ENCODE results near the gene TBC1D8. TPM values are rescaled to one million over a fixed set of nuclear protein-coding genes. Genes with fewer than 3 reads are reported as not detected.

Gene TBC1D8
- polyA plus RNA-seq, 1 donor, result 45.3 TPM

- no peak for DNase-seq
Measured at GRCh38 chr2:101112772-101113157, 38.4 kb downstream of the TBC1D8 start.

- DNase-seq, result no peak
Measured at GRCh38 chr2:101111917-101112771, 39.0 kb downstream of the TBC1D8 start.

GRCh38 chr2:101111262-101111838, 39.8 kb downstream of the TBC1D8 start:
- DNase-seq, result no peak

GRCh38 chr2:101109451-101110118, 41.6 kb downstream of the TBC1D8 start:
- no peak for DNase-seq

DNA sequence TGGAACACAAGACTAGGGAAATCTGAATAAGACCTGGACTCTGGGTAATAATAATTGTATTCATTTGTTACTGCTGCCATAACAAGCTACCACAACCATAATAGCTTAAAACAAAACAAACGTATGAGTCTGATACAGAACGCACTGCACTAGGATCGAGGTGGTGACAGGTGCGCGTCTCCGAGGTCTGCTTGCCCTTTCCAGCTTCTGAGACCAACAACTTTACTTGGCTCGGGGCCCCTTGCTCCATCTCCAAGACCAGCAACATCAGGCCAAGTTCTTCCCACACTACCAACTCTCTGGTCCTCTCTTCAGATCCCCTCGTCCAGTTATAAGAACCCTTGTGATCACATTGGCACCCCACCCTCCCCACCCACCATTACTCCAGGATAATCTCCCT, 42.8 kb downstream of the TBC1D8 start:
- DNase-seq, result no peak

GRCh38 chr2:101107241-101107640, 43.9 kb downstream of the TBC1D8 start:
- no peak for DNase-seq

- DNase-seq, result no peak
Measured at GRCh38 chr2:101106453-101107181, 44.6 kb downstream of the TBC1D8 start.

- DNase-seq, result no peak
Measured at GRCh38 chr2:101105654-101106053, 45.5 kb downstream of the TBC1D8 start.

GRCh38 chr2:101097638-101098037, 53.5 kb downstream of the TBC1D8 start:
- DNase-seq, result no peak

DNA sequence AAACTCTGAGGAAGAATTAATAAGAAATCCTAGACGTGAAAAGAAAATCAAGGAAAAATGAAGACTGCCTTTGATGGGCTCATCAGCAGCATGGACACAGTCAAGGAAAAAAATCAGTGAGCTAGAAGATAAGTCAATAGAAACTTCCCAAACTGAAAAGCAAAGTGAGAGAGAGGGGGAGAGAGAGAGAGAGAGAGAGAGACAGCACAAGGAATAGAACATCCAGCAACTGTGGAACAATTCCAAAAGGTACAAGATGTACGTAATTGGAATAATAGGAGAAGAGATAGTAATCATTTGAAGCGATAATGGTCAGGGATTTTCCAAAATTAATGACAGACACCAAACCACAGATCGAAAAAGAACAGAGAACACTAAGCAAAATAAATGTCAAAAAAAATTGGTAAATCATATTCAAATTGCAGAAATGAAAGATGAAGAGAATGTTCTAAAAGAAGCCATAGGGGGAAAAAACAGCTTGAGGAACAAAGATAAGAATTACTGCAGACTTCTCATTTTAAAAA, 54.5 kb downstream of the TBC1D8 start:
- DNase-seq, result no peak

DNA sequence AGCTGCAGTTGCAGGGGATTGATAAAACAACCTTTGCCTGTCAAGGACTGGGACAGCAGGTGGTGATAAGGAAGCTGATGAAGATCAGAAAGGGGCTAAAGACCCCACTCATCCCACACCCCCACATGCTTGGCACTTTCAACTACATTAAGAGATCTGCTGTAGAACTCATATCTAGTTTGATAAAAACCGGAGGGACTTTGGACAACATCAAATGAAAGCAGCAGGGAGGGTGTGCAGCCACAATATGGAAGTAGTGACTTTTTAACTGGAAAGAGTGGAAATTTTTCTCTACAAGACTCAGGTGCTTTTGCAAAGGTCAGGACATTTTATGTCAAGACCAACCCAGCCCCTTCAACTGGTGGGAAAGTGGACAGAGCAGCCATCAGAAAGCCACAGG, 56.8 kb downstream of the TBC1D8 start:
- no peak for DNase-seq

GRCh38 chr2:101089942-101090799, 61.0 kb downstream of the TBC1D8 start:
- DNase-seq, result no peak

GRCh38 chr2:101089419-101089818, 61.8 kb downstream of the TBC1D8 start:
- no peak for DNase-seq

- no peak for DNase-seq
Measured at GRCh38 chr2:101087638-101088037, 63.5 kb downstream of the TBC1D8 start.

DNA sequence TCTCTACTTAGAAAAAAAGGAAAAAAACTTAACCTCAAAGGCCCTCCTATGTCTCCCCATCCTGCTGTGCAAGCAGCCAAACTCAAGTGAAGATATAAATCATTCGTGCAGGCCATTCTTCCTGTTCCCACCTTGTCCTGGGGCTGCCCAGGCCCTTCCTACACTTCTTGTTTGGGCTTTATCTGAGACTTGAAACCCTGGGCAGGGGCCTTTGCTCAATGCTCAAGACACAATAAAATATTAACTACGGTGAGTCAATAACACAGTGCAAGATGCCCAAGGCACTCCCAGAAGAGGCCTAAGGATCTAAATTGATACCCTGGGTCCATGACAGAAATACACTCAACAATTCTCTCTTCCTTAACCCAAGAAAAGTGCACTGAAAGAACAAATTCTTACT, 67.6 kb downstream of the TBC1D8 start:
- no peak for DNase-seq

DNA sequence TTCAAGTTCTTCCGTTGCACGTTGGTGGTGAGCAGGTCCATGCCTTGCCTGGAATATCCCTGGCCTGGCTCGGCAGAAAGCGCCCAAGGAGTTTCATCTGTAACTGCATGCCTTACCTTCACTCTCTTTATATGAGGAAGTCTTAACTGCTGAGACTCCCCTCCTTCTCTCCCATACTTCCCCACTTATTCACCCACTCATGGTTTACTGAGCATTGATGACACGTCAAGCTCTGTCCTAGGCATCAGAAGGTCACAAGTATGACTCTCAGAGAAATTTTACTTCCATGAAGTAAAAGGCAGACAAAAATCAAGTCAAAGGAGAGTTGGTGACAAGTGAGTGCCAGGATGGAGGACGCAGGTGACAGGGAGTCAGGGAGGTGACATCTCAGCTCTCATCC, 68.2 kb downstream of the TBC1D8 start:
- DNase-seq, result no peak

- DNase-seq, result no peak
Measured at GRCh38 chr2:101081375-101081907, 69.7 kb downstream of the TBC1D8 start.

DNA sequence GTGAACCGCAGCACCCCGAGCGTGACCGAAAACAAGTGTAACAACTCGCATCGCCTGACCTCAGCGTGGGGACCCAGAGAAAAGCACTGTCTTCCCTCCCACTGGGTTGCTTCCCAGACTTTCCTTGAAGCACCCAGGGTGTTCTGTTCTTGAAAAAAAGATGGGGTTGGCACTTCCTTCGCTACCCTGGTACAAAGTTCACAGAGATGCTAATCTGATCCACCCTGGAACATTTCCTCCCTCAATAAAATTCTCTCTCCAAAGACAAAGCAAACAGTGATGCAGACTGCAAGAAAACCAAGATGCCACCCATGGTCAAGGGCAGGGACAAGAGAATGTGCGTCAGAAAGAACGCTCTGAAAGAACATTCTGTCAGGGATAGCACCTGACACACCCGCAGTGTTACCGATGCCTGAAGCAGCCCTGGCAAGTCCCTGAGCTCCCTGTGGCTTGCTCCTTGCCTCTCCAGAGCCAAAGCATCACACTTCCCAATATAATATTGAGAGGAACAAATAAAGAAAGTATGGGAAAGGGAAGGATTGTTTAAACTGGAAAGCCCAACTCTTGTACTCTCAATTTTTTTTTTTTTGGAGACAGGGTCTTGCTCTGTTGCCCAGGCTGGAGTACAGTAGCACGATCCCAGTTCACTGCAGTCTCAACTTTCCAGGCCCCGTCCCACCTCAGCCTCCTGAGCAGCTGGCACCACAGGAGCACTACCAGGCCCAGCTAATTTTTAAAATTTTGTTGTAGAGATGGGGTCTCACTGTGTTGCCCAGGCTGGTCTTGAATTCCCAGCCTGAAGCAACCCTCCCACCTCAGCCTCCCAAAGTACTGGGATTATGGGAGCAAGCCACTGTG, 70.7 kb downstream of the TBC1D8 start:
- DNase-seq, result no peak

DNA sequence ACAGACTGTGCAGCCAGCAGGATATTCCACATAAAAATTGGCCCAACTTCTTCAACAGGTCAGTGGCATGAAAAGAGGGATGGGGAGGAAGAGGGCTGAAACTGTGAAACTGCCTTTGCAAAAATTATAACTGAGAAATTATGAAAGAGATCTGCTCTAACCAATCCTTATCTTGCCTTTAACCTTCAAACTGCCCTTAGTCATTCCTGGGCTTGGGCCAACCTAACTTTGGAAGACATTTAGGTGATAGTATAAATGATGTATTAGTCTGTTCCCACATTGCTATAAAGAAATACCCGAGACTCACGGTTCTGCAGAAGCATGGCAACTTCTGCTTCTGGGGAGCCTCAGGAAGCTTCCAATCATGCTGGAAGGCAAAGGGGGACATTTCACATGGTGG, 74.6 kb downstream of the TBC1D8 start:
- no peak for DNase-seq

All from left kidney (tissue), 2 donors.